22Rv1 (cell line): ENCODE data around the gene DHH.

Experiments used
- H3K27ac ChIP-seq: fragments of 450-650 bp; 2 replicates; pipeline ENCODE4 v1.5.1; 2017
- ZFX ChIP-seq: fragments of 450-650 bp; IDR thresholded peaks from 2 replicates; pipeline ENCODE4 v1.6.1; 2017; ENCODE audit warnings: antibody characterized with exemption, borderline replicate concordance
- TF ChIP-seq, protein P1 (sequence below): fragments of 450-650 bp; IDR thresholded peaks from 2 replicates; pipeline ENCODE4 v1.5.1; 2017; ENCODE audit warnings: mild to moderate bottlenecking

The DHH gene

DNA sequence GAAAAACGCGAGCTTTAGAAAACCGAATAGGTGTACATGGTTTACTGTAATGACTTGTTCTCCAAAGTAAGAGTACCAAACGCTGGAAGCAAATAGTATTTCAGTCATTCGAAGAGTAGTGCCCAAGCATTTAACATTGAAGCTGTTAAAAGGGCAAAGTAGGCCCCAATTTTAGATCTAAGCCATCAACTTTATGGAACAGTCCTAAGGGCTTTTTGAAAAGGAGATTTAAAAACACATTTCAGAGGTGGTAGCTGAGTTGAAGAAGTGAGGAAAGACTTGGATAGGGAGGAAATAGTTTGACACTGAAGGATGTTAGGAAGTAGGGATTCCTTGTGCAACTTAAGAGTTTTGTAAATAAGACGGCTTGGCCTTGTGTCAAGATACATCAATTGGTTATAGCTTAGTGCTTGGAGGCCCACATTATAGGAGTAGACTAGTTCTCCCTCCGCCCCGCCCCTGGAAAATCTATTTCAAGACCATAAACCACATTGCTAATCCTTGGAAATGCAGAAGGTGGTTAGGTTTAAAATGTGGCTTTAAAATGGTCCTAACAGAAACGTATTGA lies 37.4 kb upstream of the DHH start:
- H3K27ac ChIP-seq = peak overlapping the region; percentile 100

DNA sequence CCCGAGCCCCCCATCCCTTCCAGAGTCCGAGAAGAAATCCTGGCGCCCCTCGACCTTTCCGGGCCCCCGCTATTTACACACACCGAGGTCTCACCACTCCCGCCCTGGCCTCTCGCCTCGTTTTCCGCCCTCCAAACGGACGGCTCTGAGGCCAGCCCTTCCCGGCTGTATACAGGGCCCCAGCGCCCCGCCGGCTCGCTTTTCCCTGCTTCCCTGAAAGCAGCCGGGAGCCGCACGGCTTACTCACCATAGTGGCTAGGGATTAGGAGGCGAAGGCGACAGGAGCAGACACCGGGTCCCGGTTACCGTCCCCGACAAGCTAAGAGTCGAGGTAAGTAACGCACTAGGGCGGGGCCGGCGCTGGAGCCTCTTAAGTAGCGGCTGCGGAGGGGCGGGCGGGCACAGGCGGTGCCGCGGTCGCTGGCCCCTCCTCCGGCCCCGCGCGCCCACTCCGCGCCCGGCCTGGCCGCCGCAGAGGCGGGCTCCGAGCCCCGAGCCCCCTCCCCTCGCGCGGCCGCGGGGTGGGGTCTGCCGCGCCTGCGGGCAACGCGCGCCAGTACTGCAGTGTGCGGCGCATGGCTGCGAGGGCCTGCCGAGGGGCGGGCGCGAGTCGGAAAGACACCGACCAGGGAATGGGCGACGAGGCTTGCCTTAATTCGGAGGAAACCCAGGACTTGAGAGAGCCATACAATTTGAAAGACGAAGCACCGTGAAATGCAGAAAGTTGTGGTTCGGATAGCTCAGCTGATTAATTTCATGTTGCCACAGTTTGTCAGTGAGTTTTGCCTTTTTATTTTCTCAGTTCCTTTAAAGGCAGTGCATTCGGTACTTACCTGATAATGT lies 36.7 kb upstream of the DHH start, which contains the start of gene TUBA1B:
Gene TUBA1B, minus strand, starts transcription at position 345 of the 843 bp plus-strand sequence. Its CDS starts 95 bp downstream, at position 250.
- H3K27ac ChIP-seq = peak within 1 kb of the TSS; percentile 100

More for the DNA sequence above, 37.4 kb upstream of the DHH start:
- TF ChIP-seq, protein P1, sequence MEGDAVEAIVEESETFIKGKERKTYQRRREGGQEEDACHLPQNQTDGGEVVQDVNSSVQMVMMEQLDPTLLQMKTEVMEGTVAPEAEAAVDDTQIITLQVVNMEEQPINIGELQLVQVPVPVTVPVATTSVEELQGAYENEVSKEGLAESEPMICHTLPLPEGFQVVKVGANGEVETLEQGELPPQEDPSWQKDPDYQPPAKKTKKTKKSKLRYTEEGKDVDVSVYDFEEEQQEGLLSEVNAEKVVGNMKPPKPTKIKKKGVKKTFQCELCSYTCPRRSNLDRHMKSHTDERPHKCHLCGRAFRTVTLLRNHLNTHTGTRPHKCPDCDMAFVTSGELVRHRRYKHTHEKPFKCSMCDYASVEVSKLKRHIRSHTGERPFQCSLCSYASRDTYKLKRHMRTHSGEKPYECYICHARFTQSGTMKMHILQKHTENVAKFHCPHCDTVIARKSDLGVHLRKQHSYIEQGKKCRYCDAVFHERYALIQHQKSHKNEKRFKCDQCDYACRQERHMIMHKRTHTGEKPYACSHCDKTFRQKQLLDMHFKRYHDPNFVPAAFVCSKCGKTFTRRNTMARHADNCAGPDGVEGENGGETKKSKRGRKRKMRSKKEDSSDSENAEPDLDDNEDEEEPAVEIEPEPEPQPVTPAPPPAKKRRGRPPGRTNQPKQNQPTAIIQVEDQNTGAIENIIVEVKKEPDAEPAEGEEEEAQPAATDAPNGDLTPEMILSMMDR = no peak
- no peak for TF ChIP-seq ZFX

DNA sequence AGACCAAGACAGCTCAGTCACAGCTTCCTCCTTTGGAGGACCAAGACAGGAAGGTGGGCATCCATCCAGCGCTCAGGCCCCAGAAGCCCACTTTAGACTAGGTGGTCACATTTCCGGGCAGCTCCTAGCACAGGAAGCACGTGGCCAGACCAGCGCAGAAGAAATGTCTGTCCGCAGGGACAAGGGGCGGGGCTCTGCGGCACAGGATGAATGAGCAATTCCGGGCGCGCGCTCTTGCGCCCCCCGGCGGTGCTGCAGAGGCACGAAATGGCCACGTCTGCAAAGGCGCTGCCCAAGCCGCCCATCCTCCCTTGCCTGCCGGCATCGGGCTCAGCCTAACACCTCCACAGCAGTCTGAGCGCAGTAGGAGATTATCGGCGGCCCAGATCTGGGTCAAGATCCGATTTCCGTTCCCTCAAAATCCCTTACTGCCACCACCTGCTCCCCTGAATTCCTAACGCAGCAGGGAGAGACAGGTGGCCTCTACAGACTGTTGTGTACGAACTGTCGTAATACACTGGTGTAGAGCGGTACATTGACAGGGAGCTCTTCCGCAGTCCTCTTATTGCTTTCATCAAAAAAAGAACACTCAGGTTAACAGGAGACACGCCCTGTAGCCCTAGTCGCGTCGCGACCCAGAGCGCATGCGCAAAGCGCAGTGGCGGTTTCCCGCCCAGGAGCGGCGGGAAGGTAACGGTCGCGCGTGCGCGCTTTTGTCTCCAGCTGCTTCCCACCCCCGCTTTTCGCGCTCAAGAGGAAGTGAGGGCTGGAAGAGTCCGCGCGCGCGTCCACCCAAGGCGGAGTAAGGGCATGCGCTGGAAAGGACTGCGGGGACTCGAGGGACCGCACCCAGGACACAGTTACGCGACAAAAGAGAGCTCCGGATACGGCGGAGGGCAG lies 35.8 kb upstream of the DHH start:
- TF ChIP-seq, protein P1 = peak; percentile 99
- no peak for TF ChIP-seq ZFX

More for the DNA sequence above, 36.7 kb upstream of the DHH start, which contains the start of gene TUBA1B:
- TF ChIP-seq, protein P1 = no peak
- no peak for TF ChIP-seq ZFX

DNA sequence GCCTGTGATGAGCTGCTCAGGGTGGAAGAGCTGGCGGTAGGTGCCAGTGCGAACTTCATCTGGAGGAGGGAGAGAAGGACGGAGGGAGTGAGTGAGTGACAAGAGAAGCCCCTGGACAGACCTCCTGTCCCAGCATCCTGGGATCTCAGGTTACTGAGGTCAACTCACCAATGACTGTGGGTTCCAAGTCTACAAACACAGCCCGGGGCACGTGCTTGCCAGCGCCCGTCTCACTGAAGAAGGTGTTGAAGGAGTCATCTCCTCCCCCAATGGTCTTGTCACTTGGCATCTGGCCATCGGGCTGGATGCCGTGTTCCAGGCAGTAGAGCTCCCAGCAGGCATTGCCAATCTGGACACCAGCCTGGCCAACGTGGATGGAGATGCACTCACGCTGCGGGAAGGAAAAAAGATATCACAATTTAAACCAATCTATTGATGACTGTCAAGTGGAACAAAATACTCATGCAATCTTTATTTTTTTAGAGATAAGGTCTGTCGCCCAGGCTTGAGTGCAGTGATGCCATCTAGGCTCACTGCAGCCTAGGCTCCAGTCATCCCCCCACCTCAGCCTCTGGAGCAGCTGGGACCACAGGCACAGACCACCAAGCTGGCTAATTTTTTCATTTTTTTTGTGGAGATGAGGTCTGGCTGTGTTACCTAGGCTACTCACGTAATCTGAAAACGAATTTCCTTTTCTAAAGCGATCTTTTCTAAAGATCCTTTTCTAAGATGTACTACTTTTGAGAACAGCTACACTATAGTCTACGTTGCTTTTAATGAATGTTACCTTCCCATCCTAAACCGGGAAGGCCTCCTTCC lies 34.9 kb upstream of the DHH start:
- H3K27ac ChIP-seq = peak overlapping the region; percentile 100
- no peak for TF ChIP-seq ZFX
- TF ChIP-seq, protein P1 = no peak

More for the DNA sequence above, 35.8 kb upstream of the DHH start:
- H3K27ac ChIP-seq = peak overlapping the region; percentile 100

DNA sequence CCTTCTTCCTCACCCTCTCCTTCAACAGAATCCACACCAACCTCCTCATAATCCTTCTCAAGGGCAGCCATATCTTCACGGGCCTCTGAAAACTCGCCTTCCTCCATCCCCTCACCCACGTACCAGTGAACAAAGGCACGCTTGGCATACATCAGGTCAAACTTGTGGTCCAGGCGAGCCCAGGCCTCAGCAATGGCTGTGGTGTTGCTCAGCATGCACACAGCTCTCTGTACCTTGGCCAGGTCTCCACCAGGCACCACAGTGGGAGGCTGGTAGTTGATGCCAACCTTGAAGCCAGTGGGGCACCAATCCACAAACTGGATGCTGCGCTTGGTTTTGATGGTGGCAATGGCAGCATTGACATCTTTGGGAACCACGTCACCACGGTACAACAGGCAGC lies 33.4 kb upstream of the DHH start:
- peak overlapping the region; percentile 57 for H3K27ac ChIP-seq

DNA sequence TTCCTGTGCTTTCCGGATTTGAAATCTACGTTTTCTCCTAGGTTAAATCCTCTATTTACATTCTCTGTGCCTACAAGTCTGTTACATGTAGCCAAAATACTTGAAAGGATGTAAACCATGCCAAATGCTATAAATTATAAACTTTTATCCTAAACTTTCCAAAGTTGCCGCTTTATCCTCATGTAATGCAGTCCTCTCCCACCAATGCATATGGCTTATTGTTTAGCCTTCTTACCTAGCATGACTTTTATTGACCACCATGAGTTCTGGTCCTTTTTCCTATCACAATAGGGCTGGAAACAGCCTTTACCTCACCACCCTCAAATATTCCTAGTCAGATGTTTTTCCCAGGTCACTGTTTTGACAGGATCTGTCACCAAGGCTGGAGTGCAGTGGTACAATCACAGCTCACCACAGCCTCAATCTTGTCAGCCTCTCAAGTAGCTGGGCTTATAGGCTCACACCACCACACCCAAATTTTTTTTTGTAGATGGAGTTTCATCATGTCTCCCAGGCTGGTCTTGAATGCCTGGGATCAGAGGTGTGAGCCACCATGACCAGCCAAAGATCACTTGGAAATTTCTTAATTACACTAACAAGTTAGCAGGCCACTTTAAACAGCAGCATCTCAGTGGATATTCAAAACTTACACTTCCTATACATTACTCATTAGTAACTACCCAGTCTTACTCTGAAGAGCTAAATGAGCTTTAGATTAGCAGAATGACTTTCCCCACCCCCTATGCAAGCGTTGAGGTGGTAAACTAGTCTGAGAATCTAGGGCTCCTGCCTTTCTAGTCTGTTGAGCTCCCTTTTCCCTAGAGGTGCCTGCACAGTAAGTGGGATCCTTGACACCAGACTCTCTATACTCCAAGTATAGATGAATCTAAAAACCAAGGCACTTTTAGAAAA lies 32.5 kb upstream of the DHH start:
- peak overlapping the region; percentile 57 for H3K27ac ChIP-seq
- TF ChIP-seq ZFX = no peak
